T-cell (primary cell): ENCODE measurements around the gene ANXA6. TPM values are rescaled to one million over a fixed set of nuclear protein-coding genes. Genes with fewer than 3 reads are reported as not detected.
"Not testable (repeated sequence)": the region's sequence is repeated elsewhere in the genome, so short reads cannot be mapped to it uniquely, and the experiment has no call there.

ENCODE experiments used
- ATAC-seq, 4 experiments: fragments of 200-7000 bp in 3 of 4; fragments of 150-1000 bp in 1 of 4; cut with Tn5 transposase; replicated peaks in 1 of 4; 1 replicate in 3 of 4; 2 replicates in 1 of 4; pipeline ENCODE4 v1.10.0; 2021; ENCODE audit warnings: moderate library complexity in 3 of 4, mild to moderate bottlenecking in 2 of 4, moderate number of reproducible peaks in 1 of 4
- CTCF ChIA-PET, 2 donors: fragments of 300-600 bp; sonication (Branson Sonifier 250); formaldehyde crosslinking; loops; one replicate each; lab custom pipeline; 2022; ENCODE audit warnings: antibody characterized with exemption in 2 of 2; lab: Charles Lee
- POLR2A ChIA-PET, 2 donors: fragments of 300-600 bp; sonication (Branson Sonifier 250); formaldehyde crosslinking; loops; one replicate each; lab custom pipeline; 2022; ENCODE audit warnings: antibody characterized with exemption in 2 of 2; lab: Charles Lee
- DNase-seq, 35 experiments: peaks; one replicate each; pipeline versions ENCODE4 v3.0.0 to v3.0.0-alpha.2; 2013 to 2023
- H3K27ac ChIP-seq: one replicate; pipeline ENCODE4 v1.5.1; 2013; ENCODE audit warnings: low read length
- H3K27me3 ChIP-seq, 2 experiments: replicated peaks in 1 of 2; 1 replicate in 1 of 2; 2 replicates in 1 of 2; pipeline versions ENCODE4 v1.6.1 to v1.7.0; 2013; ENCODE audit warnings: low read length in 1 of 2, mixed read lengths in 1 of 2; ENCODE audit not compliant: control insufficient read depth in 2 of 2, insufficient read depth in 2 of 2; ENCODE audit errors: extremely low read depth in 1 of 2
- H3K36me3 ChIP-seq, 2 donors: 1 replicate in 1 of 2; 2 replicates in 1 of 2; pipeline versions ENCODE4 v1.6.1 to v1.7.0; 2013; ENCODE audit warnings: low read length in 1 of 2; ENCODE audit not compliant: control insufficient read depth in 2 of 2, insufficient read depth in 1 of 2; ENCODE audit errors: extremely low read depth in 1 of 2
- H3K4me1 ChIP-seq, 2 experiments: 1 replicate in 1 of 2; 2 replicates in 1 of 2; pipeline versions ENCODE4 v1.6.1 to v1.7.0; 2013; ENCODE audit warnings: low read length in 2 of 2, mixed read lengths in 1 of 2; ENCODE audit not compliant: insufficient read depth in 2 of 2, control insufficient read depth in 1 of 2; ENCODE audit errors: extremely low read depth in 1 of 2
- H3K4me3 ChIP-seq, 2 donors: 1 replicate in 1 of 2; 2 replicates in 1 of 2; pipeline versions ENCODE4 v1.5.1 to v1.7.0; 2013; ENCODE audit warnings: mild to moderate bottlenecking in 2 of 2, low read length in 1 of 2, moderate library complexity in 1 of 2; ENCODE audit not compliant: control insufficient read depth in 1 of 2; ENCODE audit errors: extremely low read depth in 1 of 2
- H3K9me3 ChIP-seq: 2 replicates; pipeline ENCODE4 v1.7.0; 2013
- H3K27ac Mint-ChIP-seq, 2 donors: one replicate each; pipeline ENCODE4 v1.8.0; 2020 to 2021; ENCODE audit warnings: mild to moderate bottlenecking in 2 of 2, mixed read lengths in 2 of 2
- H3K27me3 Mint-ChIP-seq, 2 donors: one replicate each; pipeline ENCODE4 v1.8.0; 2021 to 2022; ENCODE audit warnings: mixed read lengths in 2 of 2
- H3K36me3 Mint-ChIP-seq: one replicate; pipeline ENCODE4 v1.8.0; 2021; ENCODE audit warnings: mixed read lengths
- H3K4me1 Mint-ChIP-seq, 3 donors: one replicate each; pipeline ENCODE4 v1.8.0; 2020 to 2022; ENCODE audit warnings: mixed read lengths in 3 of 3, mild to moderate bottlenecking in 1 of 3
- H3K4me3 Mint-ChIP-seq, 3 donors: one replicate each; pipeline ENCODE4 v1.8.0; 2020 to 2022; ENCODE audit warnings: mild to moderate bottlenecking in 3 of 3, mixed read lengths in 3 of 3, moderate library complexity in 3 of 3
- H3K9me3 Mint-ChIP-seq, 3 donors: one replicate each; pipeline ENCODE4 v1.8.0; 2020 to 2022; ENCODE audit warnings: mixed read lengths in 3 of 3
- WGBS: methylation state at CpG from one replicate; pipeline ENCODE4 v1.1.5; 2013; ENCODE audit warnings: missing lambda C conversion rate; ENCODE audit not compliant: insufficient coverage; 5-methylcytosine and 5-hydroxymethylcytosine counted together
- total RNA-seq, 35 experiments: library from RNA in 6 of 35; stranded (reverse) in 6 of 35; fragments of 120-200 nt in 1 of 35; gene quantifications; one replicate each; pipeline versions ENCODE4 v1.2.1 to v1.2.4 and lab custom pipeline; 2013 to 2026

The ANXA6 gene
- total RNA-seq, 5 donors from 2014 or later (not counting 1 experiment from before 2014, with no cell fraction given), result 266 to 395 (median 345) TPM

GRCh38 chr5:151178372-151178771 is 20.8 kb upstream of the ANXA6 start:
- Mint-ChIP-seq H3K27ac (peak overlapping the region in 1 of 2 donors; percentile 74), H3K9me3 (no peaks in the 10 kb centered on the region), H3K4me1 (peaks cover 17 to 22% (median 21%) of the 10 kb centered on the region in 3 donors), H3K4me3 (no peak overlapping the region), H3K27me3 (no peaks in the 10 kb centered on the region), H3K36me3 (peaks cover 38% of the 10 kb centered on the region)
- DNase-seq (no peak), ATAC-seq (no peak)
- Histone ChIP-seq H3K4me3 (no peak overlapping the region), H3K9me3 (no peaks in the 10 kb centered on the region), H3K36me3 (peaks cover 32 to 53% of the 10 kb centered on the region in 2 donors), H3K27me3 (no peaks in the 10 kb centered on the region), H3K4me1 (no peaks in the 10 kb centered on the region), H3K27ac (no peak overlapping the region)
- POLR2A ChIA-PET, result no interaction called here
- CTCF ChIA-PET, result no interaction called here
- WGBS, result no CpG with 5 or more reads among the region's 1 CpG

DNA sequence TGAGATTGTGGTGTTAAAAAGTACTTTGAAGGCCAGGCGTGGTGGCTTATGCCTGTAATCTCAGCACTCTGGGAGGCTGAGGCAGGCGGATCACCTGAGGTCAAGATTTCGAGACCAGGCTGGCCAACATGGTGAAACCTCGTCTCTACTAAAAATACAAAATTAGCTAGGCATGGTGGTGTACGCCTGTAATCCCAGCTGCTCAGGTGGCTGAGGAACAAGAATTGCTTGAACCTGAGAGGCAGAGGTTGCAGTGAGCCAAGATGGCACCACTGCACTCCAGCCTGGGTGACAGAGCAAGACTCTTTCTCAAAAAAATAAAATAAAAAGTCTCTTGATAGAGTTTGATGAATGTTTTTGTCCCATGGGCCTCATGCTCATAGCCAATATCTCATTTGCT is 18.7 kb upstream of the ANXA6 start:
- H3K4me3 ChIP-seq, H3K9me3 ChIP-seq, H3K4me1 ChIP-seq, H3K4me3 Mint-ChIP-seq, DNase-seq, H3K9me3 Mint-ChIP-seq, H3K27me3 ChIP-seq, ATAC-seq, H3K27me3 Mint-ChIP-seq, H3K27ac ChIP-seq: not testable (repeated sequence)
- peaks cover 26% of the 10 kb centered on the region for H3K36me3 Mint-ChIP-seq
- POLR2A ChIA-PET, result interaction anchor here in 1 of 2 donors (0.6 kb wide), 1 partner anchor 60 kb away, joined by 6 read pairs; no protein-coding TSS in a partner anchor
- peaks cover 20 to 32% of the 10 kb centered on the region in 2 donors for H3K36me3 ChIP-seq
- peak overlapping the region in 1 of 2 donors; percentile 34 for H3K27ac Mint-ChIP-seq
- CTCF ChIA-PET, result interaction anchor here in 1 of 2 donors (0.8 to 1.4 kb wide), 2 partner anchors 11 to 866 kb away, joined by 3 to 4 read pairs; no protein-coding TSS in a partner anchor
- WGBS, result 100% methylated on average over 2 of the region's 5 CpGs
- peaks cover 20 to 27% (median 22%) of the 10 kb centered on the region in 3 donors for H3K4me1 Mint-ChIP-seq

- peaks cover 30 to 37% (median 30%) of the 10 kb centered on the region in 3 donors for H3K4me1 Mint-ChIP-seq
- Histone ChIP-seq H3K27me3 (no peaks in the 10 kb centered on the region), H3K36me3 (peaks cover 14 to 21% of the 10 kb centered on the region in 2 donors), H3K27ac (no peak overlapping the region), H3K4me1 (no peaks in the 10 kb centered on the region), H3K9me3 (no peaks in the 10 kb centered on the region), H3K4me3 (no peak overlapping the region)
- H3K9me3 Mint-ChIP-seq, result no peaks in the 10 kb centered on the region
- peak overlapping the region in 1 of 2 donors; percentile 35 for H3K27ac Mint-ChIP-seq
- ATAC-seq (no peak), DNase-seq (no peak)
- H3K4me3 Mint-ChIP-seq, result no peak overlapping the region
- ChIA-PET POLR2A (no interaction called here), CTCF (no interaction called here)
- 97% methylated on average over 9 of the region's 15 CpGs for WGBS
- peaks cover 21% of the 10 kb centered on the region for H3K36me3 Mint-ChIP-seq
- H3K27me3 Mint-ChIP-seq, result no peaks in the 10 kb centered on the region
Measured at GRCh38 chr5:151174612-151175101, 17.1 kb upstream of the ANXA6 start.

DNA sequence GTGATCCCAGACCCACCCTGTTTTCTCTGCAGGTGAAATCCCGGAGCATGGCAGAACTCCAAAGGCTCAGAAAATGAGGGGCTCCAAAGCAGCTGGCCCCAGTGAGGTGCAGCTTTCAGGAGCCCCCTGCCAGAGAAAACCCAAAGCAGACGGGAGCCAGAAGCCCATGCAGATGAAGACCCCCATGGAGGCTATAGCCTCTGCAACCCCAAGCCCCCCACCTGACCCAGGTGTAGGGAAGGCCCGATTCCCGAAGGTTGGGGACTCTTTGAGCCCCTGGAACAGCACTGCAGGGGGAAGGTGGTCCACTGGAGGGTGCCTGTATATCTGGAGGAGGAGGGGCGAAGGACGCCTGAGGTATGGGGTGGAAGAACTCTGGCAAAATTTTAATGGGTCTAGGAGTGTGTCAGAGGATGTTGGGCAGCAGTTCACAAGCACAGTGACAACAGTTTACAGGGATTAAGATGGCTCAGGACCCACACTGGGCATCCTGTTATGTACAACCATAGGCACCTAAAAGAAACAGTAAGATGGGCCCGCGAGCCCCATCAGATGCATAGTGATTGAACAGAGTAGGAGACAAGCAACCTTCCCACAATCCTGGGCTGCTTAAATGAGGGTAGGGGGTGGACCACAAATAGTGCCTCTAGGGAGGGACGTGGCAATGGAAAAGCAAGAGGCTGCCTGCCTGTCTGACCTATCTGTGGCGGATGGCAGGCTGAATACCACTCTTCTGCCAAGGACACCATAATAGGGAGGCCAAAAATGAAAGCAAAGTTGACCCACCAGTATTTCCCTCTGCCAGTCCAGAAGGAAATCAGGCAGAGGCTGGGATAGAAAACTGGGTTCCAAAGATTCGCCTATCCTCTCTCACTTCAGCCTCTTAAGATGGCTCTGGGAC is 16.4 kb upstream of the ANXA6 start:
- H3K9me3 Mint-ChIP-seq, result no peaks in the 10 kb centered on the region
- Histone ChIP-seq H3K36me3 (peaks cover 10 to 15% of the 10 kb centered on the region in 2 donors), H3K27ac (no peak overlapping the region), H3K4me3 (no peak overlapping the region), H3K9me3 (no peaks in the 10 kb centered on the region), H3K4me1 (no peaks in the 10 kb centered on the region), H3K27me3 (no peaks in the 10 kb centered on the region)
- no peaks in the 10 kb centered on the region for H3K27me3 Mint-ChIP-seq
- POLR2A ChIA-PET, result no interaction called here
- peaks cover 34 to 40% (median 35%) of the 10 kb centered on the region in 3 donors for H3K4me1 Mint-ChIP-seq
- H3K36me3 Mint-ChIP-seq, result peaks cover 18% of the 10 kb centered on the region
- ATAC-seq (peak in 1 of 4 experiments; percentile 30), DNase-seq (no peak)
- CTCF ChIA-PET, result interaction anchor here in 1 of 2 donors (0.5 kb wide), 1 partner anchor 101 kb away, joined by 6 read pairs; no protein-coding TSS in a partner anchor
- no peak overlapping the region for H3K4me3 Mint-ChIP-seq
- peak overlapping the region; percentile 35 to 36 for H3K27ac Mint-ChIP-seq
- 96% methylated on average over 4 of the region's 11 CpGs for WGBS

GRCh38 chr5:151171529-151171928 is 13.9 kb upstream of the ANXA6 start:
- Mint-ChIP-seq H3K27me3 (no peaks in the 10 kb centered on the region), H3K27ac (peak overlapping the region; percentile 61 to 89), H3K4me3 (no peak overlapping the region), H3K4me1 (peaks cover 28 to 33% (median 29%) of the 10 kb centered on the region in 3 donors), H3K36me3 (peaks cover 5% of the 10 kb centered on the region), H3K9me3 (no peaks in the 10 kb centered on the region)
- no CpG with 5 or more reads among the region's 1 CpG for WGBS
- CTCF ChIA-PET, result interaction anchor here (0.6 to 0.7 kb wide), 3 partner anchors 97 to 1648 kb away, joined by 3 to 6 read pairs (median 3); no protein-coding TSS in a partner anchor
- Histone ChIP-seq H3K27ac (no peak overlapping the region), H3K36me3 (peaks cover 0 to 7% of the 10 kb centered on the region in 2 donors), H3K4me1 (no peaks in the 10 kb centered on the region), H3K27me3 (no peaks in the 10 kb centered on the region), H3K4me3 (no peak overlapping the region), H3K9me3 (no peaks in the 10 kb centered on the region)
- DNase-seq, result no peak
- POLR2A ChIA-PET, result interaction anchor here in 1 of 2 donors (0.7 kb wide), 1 partner anchor 112 kb away, joined by 5 read pairs; no protein-coding TSS in a partner anchor
- ATAC-seq, result no peak
